ENCODE data around the gene MARK3. TPM values are rescaled to one million over a fixed set of nuclear protein-coding genes. Genes with fewer than 3 reads are reported as not detected.

Gene MARK3
- total and polyA plus RNA-seq, 2 of the 13 experiments (the other 11 are each of a cell fraction or from before 2014, with no cell fraction given), result 47.7 to 56.6 TPM

DNA sequence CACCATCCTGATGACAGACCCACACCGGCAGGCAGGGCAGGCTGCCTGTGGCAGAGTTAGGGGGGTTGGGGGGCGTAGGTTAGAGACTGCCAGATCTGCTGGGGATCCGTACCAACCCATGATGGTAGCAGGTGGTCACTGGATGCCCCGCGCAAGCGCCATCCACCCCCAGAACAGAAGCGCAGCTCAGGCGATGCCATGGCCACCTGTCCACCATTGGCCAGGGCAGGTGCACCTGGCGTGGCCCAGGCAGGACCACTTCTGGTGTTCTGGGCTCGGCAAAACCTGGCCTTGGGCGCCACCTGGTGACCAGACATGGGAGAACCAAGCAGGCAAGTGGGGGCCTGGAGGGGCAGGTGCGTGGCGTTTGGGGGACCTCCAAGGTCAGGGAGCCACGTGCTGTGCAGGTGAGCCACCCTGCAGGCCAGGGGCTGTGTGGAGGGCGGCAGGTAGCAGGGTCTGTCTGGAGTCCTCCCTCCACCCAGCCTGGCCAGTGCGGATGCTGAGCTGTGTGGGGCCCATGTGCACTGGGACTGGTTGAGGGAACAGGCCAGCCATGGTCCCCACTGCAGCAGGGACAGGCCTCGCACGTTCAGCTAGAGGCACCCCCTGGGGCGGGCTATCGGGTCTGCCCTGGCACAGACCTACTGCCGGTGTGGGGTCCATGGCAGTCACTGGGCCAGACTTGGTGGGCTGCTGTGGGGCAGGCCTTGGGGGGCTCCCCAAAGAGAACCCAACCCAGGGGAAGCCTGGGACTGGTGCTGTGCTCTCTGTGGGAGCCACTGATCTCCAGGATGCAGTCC lies 161.6 kb downstream of the MARK3 start (continued):
- peak; percentile 36 to 37; a peak in 1 of 4 replicates for TF ChIP-seq HMGXB4 (CRISPR knock-in tag; IDR thresholded peaks at IDR 0.05; ENCODE audit: borderline replicate concordance in 1 of 2, low read depth in 1 of 2)
- no peak for TF ChIP-seq ATF4 (CRISPR knock-in tag; IDR thresholded peaks at IDR 0.05)
- TF ChIP-seq ZNF281 (CRISPR knock-in tag; IDR thresholded peaks at IDR 0.05; ENCODE audit: borderline replicate concordance), result no peak
- TF ChIP-seq NFE2L2 (IDR thresholded peaks at IDR 0.05; ENCODE audit: low read length), result no peak
- TF ChIP-seq ATRX (CRISPR knock-in tag; IDR thresholded peaks at IDR 0.05; ENCODE audit: borderline replicate concordance), result no peak
- TF ChIP-seq, protein P1, sequence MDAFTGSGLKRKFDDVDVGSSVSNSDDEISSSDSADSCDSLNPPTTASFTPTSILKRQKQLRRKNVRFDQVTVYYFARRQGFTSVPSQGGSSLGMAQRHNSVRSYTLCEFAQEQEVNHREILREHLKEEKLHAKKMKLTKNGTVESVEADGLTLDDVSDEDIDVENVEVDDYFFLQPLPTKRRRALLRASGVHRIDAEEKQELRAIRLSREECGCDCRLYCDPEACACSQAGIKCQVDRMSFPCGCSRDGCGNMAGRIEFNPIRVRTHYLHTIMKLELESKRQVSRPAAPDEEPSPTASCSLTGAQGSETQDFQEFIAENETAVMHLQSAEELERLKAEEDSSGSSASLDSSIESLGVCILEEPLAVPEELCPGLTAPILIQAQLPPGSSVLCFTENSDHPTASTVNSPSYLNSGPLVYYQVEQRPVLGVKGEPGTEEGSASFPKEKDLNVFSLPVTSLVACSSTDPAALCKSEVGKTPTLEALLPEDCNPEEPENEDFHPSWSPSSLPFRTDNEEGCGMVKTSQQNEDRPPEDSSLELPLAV (CRISPR knock-in tag; conservative IDR thresholded peaks at IDR 0.05; ENCODE audit: low read depth), result no peak
- TF ChIP-seq ZFX (CRISPR knock-in tag; IDR thresholded peaks at IDR 0.05; ENCODE audit: low read depth), result peak; percentile 49
- TF ChIP-seq, protein P2, sequence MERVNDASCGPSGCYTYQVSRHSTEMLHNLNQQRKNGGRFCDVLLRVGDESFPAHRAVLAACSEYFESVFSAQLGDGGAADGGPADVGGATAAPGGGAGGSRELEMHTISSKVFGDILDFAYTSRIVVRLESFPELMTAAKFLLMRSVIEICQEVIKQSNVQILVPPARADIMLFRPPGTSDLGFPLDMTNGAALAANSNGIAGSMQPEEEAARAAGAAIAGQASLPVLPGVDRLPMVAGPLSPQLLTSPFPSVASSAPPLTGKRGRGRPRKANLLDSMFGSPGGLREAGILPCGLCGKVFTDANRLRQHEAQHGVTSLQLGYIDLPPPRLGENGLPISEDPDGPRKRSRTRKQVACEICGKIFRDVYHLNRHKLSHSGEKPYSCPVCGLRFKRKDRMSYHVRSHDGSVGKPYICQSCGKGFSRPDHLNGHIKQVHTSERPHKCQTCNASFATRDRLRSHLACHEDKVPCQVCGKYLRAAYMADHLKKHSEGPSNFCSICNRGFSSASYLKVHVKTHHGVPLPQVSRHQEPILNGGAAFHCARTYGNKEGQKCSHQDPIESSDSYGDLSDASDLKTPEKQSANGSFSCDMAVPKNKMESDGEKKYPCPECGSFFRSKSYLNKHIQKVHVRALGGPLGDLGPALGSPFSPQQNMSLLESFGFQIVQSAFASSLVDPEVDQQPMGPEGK (CRISPR knock-in tag; IDR thresholded peaks at IDR 0.05), result peak; percentile 97
- peak; percentile 46; the same call in 1 of the 2 replicates for TF ChIP-seq GABPB1 (CRISPR knock-in tag; IDR thresholded peaks at IDR 0.05)
- TF ChIP-seq EHMT2 (IDR thresholded peaks at IDR 0.05; ENCODE audit: borderline replicate concordance, low read depth, low read length), result no peak
- TF ChIP-seq CHD2 (IDR thresholded peaks at IDR 0.05; ENCODE audit: low read depth, low read length), result no peak
- TF ChIP-seq, protein P3, sequence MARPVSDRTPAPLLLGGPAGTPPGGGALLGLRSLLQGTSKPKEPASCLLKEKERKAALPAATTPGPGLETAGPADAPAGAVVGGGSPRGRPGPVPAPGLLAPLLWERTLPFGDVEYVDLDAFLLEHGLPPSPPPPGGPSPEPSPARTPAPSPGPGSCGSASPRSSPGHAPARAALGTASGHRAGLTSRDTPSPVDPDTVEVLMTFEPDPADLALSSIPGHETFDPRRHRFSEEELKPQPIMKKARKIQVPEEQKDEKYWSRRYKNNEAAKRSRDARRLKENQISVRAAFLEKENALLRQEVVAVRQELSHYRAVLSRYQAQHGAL (CRISPR knock-in tag; IDR thresholded peaks at IDR 0.05; ENCODE audit: not compliant biosample characterization), result no peak
- 0 out of 2 replicates have a peak, but pooled peaks have one; percentile 54 for TF ChIP-seq ELK4 (CRISPR knock-in tag; IDR thresholded peaks at IDR 0.05; ENCODE audit: borderline replicate concordance)
- TF ChIP-seq ZNF530 (CRISPR knock-in tag; IDR thresholded peaks at IDR 0.05; ENCODE audit: low read depth), result no peak
- TF ChIP-seq HMGA1 (CRISPR knock-in tag; conservative IDR thresholded peaks at IDR 0.05), result no peak
- no peak for TF ChIP-seq KLF11 (CRISPR knock-in tag; IDR thresholded peaks at IDR 0.05)
